T-helper 1 cell (primary cell): ENCODE measurements around the gene REXO4.
A peak's percentile ranks its signal among the peaks of the same experiment; 100 is the strongest.

Experiments used
- DNase-seq, 5 donors: peaks; one replicate each; pipeline ENCODE4 v3.0.0-alpha.2; 2012 to 2020

REXO4 gene

DNA sequence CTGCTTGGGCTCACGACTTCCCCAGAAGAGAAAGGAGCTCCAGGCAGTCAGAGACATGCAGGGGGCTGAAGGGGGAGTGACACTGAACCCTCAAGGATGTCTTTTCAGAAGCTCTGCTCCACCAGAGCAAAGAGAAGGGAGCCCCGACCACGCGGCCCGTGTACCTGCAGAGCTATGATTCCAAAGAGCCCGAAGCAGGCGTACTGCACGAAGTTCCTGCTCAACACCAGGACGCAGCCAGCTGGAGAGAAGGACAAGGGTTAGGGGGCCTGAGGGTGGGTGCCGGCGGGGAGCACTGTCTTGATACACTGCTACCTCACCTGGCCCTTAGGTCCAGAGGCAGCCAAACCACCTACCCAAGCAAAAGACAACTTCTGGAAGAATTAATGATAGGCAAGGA, 51.4 kb downstream of the REXO4 start:
- DNase-seq = no peak

DNA sequence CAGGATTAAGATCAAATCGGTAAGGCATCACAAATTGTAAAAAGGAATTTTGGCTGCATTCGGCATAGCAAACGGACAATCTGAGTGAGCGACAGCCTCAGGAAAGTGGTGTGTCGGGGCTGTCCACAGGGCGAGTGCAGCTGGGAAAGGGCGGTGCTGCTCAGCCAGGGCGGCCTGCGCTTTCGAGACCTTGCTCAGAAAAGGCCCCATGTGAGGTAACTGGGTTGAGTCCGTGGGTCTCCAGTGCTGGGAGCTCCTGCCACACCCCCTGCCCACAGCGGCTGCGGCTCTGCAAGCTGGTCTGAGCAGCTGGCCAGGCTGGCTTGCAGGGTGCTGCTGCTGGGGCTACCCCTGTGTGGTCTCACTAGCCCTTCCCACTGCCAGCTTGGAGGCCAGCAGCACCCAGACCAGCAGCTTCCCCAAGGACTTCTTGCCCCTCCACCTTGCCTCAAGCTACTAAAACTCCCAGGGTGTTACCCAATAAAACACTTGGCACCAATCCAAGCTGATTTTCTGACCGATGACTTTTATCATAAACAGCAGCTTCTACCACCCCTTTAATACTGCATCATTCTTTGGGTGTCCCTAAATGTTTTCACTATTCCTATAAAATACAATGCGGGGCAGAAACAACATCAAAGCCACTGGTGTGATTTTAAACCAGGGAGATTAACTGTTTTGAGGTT, 55.3 kb downstream of the REXO4 start:
- no peak for DNase-seq

DNA sequence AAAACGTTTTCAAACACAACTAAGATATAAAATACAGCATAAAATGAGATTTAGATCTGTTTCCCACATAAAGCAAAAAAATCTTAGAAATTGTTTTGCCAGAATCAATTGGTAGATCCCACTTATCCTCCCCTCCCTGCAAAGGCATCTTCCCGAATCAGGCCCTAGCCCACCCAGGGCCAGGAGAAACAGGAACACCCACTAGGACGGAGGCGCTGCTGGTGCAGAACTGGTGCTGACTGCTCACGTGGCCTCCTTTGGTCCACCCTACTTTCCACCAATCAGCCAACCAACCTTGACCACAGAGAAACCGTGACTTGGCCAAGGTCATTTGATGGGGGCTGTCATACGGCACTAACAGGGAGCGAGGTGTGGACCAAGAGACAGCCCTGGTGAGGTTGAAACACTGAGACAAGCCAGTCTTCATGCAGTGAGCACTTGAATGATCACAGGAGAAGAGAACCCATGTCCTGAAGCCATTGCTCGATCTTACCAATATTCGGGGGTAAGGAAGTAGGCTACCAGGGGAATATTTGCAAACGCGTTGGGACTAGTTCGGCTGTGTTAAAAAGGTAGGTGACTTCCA, 56.2 kb downstream of the REXO4 start:
- DNase-seq = no peak

DNA sequence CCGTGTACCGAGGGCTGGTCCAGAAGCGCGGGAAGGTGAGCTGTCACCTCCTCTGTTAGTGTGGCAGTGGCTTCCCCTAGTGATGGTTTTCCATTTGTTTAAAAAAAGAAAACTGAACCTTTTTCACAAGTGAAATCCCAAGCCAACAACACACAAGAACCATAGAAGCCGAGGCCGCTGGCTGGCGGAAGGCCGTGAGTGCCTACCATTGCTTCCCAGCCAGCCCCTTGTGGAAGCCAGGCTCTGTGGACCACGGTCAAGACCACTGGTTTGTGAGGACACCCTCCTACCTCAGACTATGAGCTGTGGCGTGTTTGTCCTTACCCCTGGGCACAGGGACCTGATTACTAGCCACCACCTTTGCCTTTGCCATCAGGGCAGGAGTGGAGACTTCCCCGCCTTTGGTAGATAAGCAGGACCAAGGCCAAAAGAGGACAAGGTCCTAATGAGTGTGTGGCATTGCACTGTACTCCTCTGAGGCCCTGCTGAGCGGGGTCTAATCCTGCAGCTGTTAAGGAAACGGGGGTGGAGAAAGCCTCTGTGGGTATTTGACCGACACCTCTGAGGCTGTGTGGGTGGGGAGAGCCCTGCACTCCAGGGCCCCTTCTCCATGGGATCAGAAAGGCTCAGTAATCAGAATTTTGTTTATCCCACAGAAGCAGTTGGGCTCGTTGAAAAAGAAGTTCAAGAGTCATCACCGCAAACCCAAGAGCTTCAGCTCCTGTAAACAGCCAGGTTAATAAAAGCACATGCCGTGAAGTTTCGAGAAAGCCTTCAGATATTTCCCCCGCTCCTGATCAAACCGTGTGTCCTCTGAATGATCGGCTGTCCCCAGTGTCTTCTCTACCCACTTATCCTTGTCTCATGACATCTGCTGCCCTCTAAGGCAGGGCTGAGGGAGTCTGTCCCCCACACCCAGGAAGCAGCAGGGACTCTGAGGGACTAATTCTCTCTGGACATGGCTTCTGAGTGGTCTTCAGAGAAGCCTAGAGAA, 57.1 kb downstream of the REXO4 start:
- no peak for DNase-seq

- DNase-seq = no peak
These were observed 58.2 kb downstream of the REXO4 start for GRCh38 chr9:133359399-133360175.

DNA sequence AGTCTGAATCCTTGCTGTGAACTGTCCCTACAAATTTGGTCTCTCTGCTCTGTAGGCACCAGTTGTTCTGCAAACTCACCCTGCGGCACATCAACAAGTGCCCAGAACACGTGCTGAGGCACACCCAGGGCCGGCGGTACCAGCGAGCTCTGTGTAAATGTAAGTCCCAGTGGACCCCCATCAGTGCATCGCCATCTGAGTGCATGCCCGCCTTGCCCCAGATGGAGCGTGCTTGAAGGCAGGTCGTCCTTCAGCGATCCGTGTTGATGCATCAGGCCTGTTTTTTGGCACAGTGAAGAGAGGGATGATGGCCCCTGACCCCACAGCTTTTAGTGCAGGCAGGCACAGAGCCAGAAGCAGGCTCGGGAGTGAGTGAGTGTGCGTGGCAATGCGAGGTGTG, 60.2 kb downstream of the REXO4 start:
- DNase-seq = no peak

DNA sequence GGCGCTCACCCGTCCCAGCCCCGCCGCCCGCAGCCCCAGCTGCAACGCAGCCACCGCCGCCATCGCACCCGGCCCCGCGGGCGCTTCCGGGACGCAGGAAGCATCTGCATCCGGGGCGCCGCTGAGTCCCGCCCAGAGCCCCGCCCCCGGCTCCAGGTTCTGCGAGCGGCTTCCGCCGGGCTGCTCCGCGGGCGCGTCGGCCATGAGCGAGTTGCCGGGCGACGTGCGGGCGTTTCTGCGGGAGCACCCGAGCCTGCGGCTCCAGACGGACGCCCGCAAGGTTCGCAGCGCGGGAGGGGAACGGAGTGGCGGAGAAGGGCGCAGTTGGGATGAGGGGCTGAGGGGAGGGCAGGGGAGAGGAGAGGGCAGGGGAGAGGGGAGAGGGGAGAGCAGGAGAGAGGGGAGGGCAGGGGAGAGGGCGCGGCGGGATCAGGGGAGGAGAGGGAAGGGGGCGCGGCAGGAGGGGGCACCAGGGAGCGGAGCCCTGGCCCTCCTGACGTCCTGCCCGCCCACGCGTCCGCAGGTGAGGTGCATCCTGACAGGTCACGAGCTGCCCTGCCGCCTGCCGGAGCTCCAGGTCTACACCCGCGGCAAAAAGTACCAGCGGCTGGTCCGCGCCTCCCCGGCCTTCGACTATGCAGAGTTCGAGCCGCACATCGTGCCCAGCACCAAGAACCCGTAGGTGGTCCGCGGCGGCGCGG, 61.3 kb downstream of the REXO4 start, which contains the start of the genes SURF1 and SURF2:
SURF1 (minus strand) TSS at position 97 of the 701 bp plus-strand sequence; CDS start at position 63, 34 bp downstream.
SURF2 (plus strand) TSS at position 160 of the 701 bp plus-strand sequence; CDS start at position 203, 43 bp downstream.
- DNase-seq = peak; percentile 81 to 91 (median 86)
